HepG2 (cell line): ENCODE results near the gene SERTAD3. TPM values are rescaled to one million over a fixed set of nuclear protein-coding genes. Genes with fewer than 3 reads are reported as not detected.

Experiments used
- ATAC-seq: fragments of 200-7000 bp; cut with Tn5 transposase; 3 replicates; pipeline ENCODE4 v1.9.1; 2020; ENCODE audit warnings: mild to moderate bottlenecking, moderate library complexity
- BruUV-seq: library from RNA; stranded (reverse); fragments of 400-500 nt; replicated peaks from 2 replicates; lab custom pipeline; 2021; lab: Mats Ljungman, UMichigan
- CTCF ChIA-PET: fragments of 300-600 bp; formaldehyde crosslinking; extraction: SDS; loops from one replicate; lab custom pipeline; 2021; ENCODE audit warnings: low total read pairs, inconsistent platforms, low intra/inter-chr PET ratio; lab: Yijun Ruan, JAX
- POLR2A ChIA-PET: fragments of 350-600 bp; sonication (Branson Sonifier 250); formaldehyde crosslinking; loops from one replicate; lab custom pipeline; 2020; ENCODE audit warnings: antibody characterized with exemption, inconsistent platforms; lab: Yijun Ruan, JAX
- DNase-seq: peaks from one replicate; pipeline ENCODE4 v3.0.0-alpha.2; 2015; ENCODE audit warnings: low spot score
- FAIRE-seq: peaks from 3 replicates; lab custom pipeline; 2011; peaks lifted over from hg19 to GRCh38; lab: Jason Lieb, UNC
- H2AFZ ChIP-seq: one replicate; pipeline ENCODE4 v1.6.1; 2011; ENCODE audit warnings: low read length, inconsistent platforms
- H3K27ac ChIP-seq: fragments of 300-600 bp; 3 replicates; pipeline ENCODE4 v1.8.0; 2011; ENCODE audit warnings: mixed run types, mild to moderate bottlenecking, mixed read lengths, low read length, inconsistent platforms; ENCODE audit not compliant: insufficient read depth; ENCODE audit errors: extremely low read length
- H3K27me3 ChIP-seq, 2 experiments: fragments of 200-600 bp in 1 of 2; 2 replicates in 1 of 2; 3 replicates in 1 of 2; pipeline versions ENCODE4 v1.6.0 to v1.8.0; 2011; ENCODE audit warnings: low read length in 2 of 2, mild to moderate bottlenecking in 2 of 2, moderate library complexity in 2 of 2, inconsistent platforms in 1 of 2; ENCODE audit not compliant: insufficient read depth in 2 of 2, control insufficient read depth in 1 of 2
- H3K36me3 ChIP-seq, 2 experiments: fragments of 200-600 bp in 1 of 2; replicated peaks in 1 of 2; 2 replicates in 1 of 2; 3 replicates in 1 of 2; pipeline versions ENCODE4 v1.5.1 to v1.8.0; 2011; ENCODE audit warnings: low read length in 2 of 2, inconsistent platforms in 1 of 2; ENCODE audit not compliant: insufficient read depth in 2 of 2, control insufficient read depth in 1 of 2
- H3K4me1 ChIP-seq: 2 replicates; pipeline ENCODE4 v1.5.1; 2012; ENCODE audit warnings: low read length, inconsistent platforms; ENCODE audit not compliant: insufficient read depth
- H3K4me2 ChIP-seq: 2 replicates; pipeline ENCODE4 v1.6.0; 2011; ENCODE audit warnings: low read depth, low read length, inconsistent platforms
- H3K4me3 ChIP-seq, 3 experiments: fragments of 200-600 bp in 1 of 3; sonication (generic), shearing (Covaris generic) in 1 of 3; replicated peaks in 1 of 3; 2 replicates each; pipeline ENCODE4 v1.5.1; 2011 to 2016; ENCODE audit warnings: low read length in 3 of 3, inconsistent platforms in 2 of 3, low read depth in 2 of 3, mild to moderate bottlenecking in 2 of 3, control low read depth in 1 of 3, mixed read lengths in 1 of 3; ENCODE audit not compliant: insufficient read depth in 1 of 3
- H3K79me2 ChIP-seq: one replicate; pipeline ENCODE4 v1.6.1; 2011; ENCODE audit warnings: low read length, inconsistent platforms; ENCODE audit not compliant: insufficient read depth
- H3K9ac ChIP-seq: 2 replicates; pipeline ENCODE4 v1.6.0; 2011; ENCODE audit warnings: mild to moderate bottlenecking, low read depth, low read length, inconsistent platforms; ENCODE audit not compliant: insufficient read depth
- H3K9me3 ChIP-seq: 2 replicates; pipeline ENCODE4 v1.5.1; 2012; ENCODE audit warnings: mild to moderate bottlenecking, low read length
- H4K20me1 ChIP-seq: 2 replicates; pipeline ENCODE4 v1.6.0; 2011; ENCODE audit warnings: inconsistent platforms, mild to moderate bottlenecking, low read length, moderate library complexity; ENCODE audit not compliant: insufficient read depth
- DPF2 ChIP-seq: sonication (generic); formaldehyde crosslinking; IDR thresholded peaks from 2 replicates; pipeline ENCODE4 v1.4.0; 2020; ENCODE audit warnings: mild to moderate bottlenecking, low read depth, missing genetic modification reagents, borderline replicate concordance
- MAX ChIP-seq: IDR thresholded peaks from 2 replicates; pipeline ENCODE4 v1.6.1; 2012; ENCODE audit warnings: inconsistent platforms
- POGZ ChIP-seq: sonication (generic); formaldehyde crosslinking; IDR thresholded peaks from 2 replicates; pipeline ENCODE4 v1.4.0; 2020; ENCODE audit warnings: mild to moderate bottlenecking, missing genetic modification reagents
- ZMAT3 ChIP-seq: sonication (generic); formaldehyde crosslinking; conservative IDR thresholded peaks from 2 replicates; pipeline ENCODE4 v1.7.0; 2021; ENCODE audit warnings: missing genetic modification reagents
- ZNF354B ChIP-seq: sonication (generic); formaldehyde crosslinking; IDR thresholded peaks from 2 replicates; pipeline ENCODE4 v1.8.0; 2022; ENCODE audit warnings: mild to moderate bottlenecking, missing genetic modification reagents
- ZNF549 ChIP-seq: sonication (generic); formaldehyde crosslinking; IDR thresholded peaks from 2 replicates; pipeline ENCODE4 v1.5.0; 2020; ENCODE audit warnings: missing genetic modification reagents
- ZNF691 ChIP-seq: sonication (generic); formaldehyde crosslinking; IDR thresholded peaks from 2 replicates; pipeline ENCODE4 v1.4.0; 2020; ENCODE audit warnings: missing genetic modification reagents, low read depth, mild to moderate bottlenecking, borderline replicate concordance
- ZSCAN29 ChIP-seq: sonication (generic); formaldehyde crosslinking; conservative IDR thresholded peaks from 2 replicates; pipeline ENCODE4 v1.4.0; 2020; ENCODE audit warnings: mild to moderate bottlenecking, missing genetic modification reagents
- WGBS: methylation state at CpG from one replicate; pipeline ENCODE4 v1.1.6; 2017; ENCODE audit warnings: low lambda C conversion rate; 5-methylcytosine and 5-hydroxymethylcytosine counted together
- in situ Hi-C: cut with HindIII; loops from 2 replicates; pipeline ENCODE4 v1.10.0; 2017; ENCODE audit warnings: low pct_unique_long_range_greater_than_20kb; ENCODE audit not compliant: extremely low pct_ligation_motif_present
- intact Hi-C: fragments of 100-400 bp; cut with micrococcal nuclease; formaldehyde crosslinking; loops from one replicate; pipeline ENCODE4 v1.10.0; 2022; ENCODE audit not compliant: unreplicated experiment
- polyA plus RNA-seq, 8 experiments: library from polyadenylated mRNA; depleted of rRNA in 3 of 8; stranded (reverse) in 7 of 8; unstranded in 1 of 8; fragments of >200 nt; fragmentation: Illumina TruSeq in 4 of 8; extraction: Trizol in 4 of 8; gene quantifications; 2 replicates each; pipeline versions ENCODE4 v1.2.1 to v1.2.3, GENCODE V29; 2011 to 2016; ENCODE audit warnings: low read depth in 4 of 8, missing spikeins in 1 of 8, mixed read lengths in 1 of 8; ENCODE audit not compliant: insufficient read depth in 1 of 8
- total RNA-seq, 5 experiments: library from RNA; depleted of rRNA; stranded (reverse); fragments of >200 nt; fragmentation: Illumina TruSeq; extraction: Trizol; gene quantifications; 2 replicates each; pipeline ENCODE4 v1.2.3, GENCODE V29; 2016; ENCODE audit warnings: low read depth in 1 of 5
- TF ChIP-seq, protein P1 (sequence below): sonication (generic); formaldehyde crosslinking; IDR thresholded peaks from 2 replicates; pipeline ENCODE4 v1.5.0; 2020; ENCODE audit warnings: mild to moderate bottlenecking, missing genetic modification reagents
- TF ChIP-seq, protein P2 (sequence below): sonication (generic); formaldehyde crosslinking; conservative IDR thresholded peaks from 2 replicates; pipeline ENCODE4 v1.4.0; 2020; ENCODE audit warnings: missing genetic modification reagents

SERTAD3 gene
- total and polyA plus RNA-seq, 2 of the 13 experiments (the other 11 are each of a cell fraction or from before 2014, with no cell fraction given) = 9.6 to 16.9 TPM

GRCh38 chr19:40394816-40395210 is 49.3 kb downstream of the SERTAD3 start:
- no peak overlapping the region for H2AFZ ChIP-seq
- CTCF ChIA-PET = no interaction called here
- intact Hi-C loops = loop anchor here (5.0 kb wide), 1 partner anchor 88 kb away; no protein-coding TSS in a partner anchor
- H3K9ac ChIP-seq = no peak overlapping the region
- no peaks in the 10 kb centered on the region for H3K79me2 ChIP-seq
- DNase-seq (no peak), FAIRE-seq (no peak)
- WGBS = 3% methylated on average over 3 of the region's 13 CpGs
- peaks cover 6% of the 10 kb centered on the region for H3K4me1 ChIP-seq
- H3K27me3 ChIP-seq = peaks cover 10 to 35% of the 10 kb centered on the region in 2 experiments; a peak in 4 of 5 replicates
- no peak overlapping the region for H3K27ac ChIP-seq
- in situ Hi-C loops = no loop called here
- H3K9me3 ChIP-seq = no peaks in the 10 kb centered on the region
- no peak overlapping the region for H3K4me3 ChIP-seq
- TF ChIP-seq DPF2 (CRISPR knock-in tag) = no peak
- no peak for TF ChIP-seq ZNF549 (CRISPR knock-in tag)
- TF ChIP-seq, all 625 proteins: peak for 0
- H3K36me3 ChIP-seq = no peaks in the 10 kb centered on the region
- ATAC-seq = no peak
- H3K4me2 ChIP-seq = no peak overlapping the region
- BruUV-seq = no TSS peak
- H4K20me1 ChIP-seq = no peaks in the 10 kb centered on the region
- POLR2A ChIA-PET = interaction anchor here (1.5 kb wide), 1 partner anchor 9 kb away, joined by 3 read pairs; no protein-coding TSS in a partner anchor

GRCh38 chr19:40393894-40394815 is 50.0 kb downstream of the SERTAD3 start:
- intact Hi-C loops = loop anchor here (5.0 kb wide), 1 partner anchor 87 kb away; no protein-coding TSS in a partner anchor
- whole genome bisulfite sequencing = 53% methylated on average over 17 of the region's 41 CpGs
- no peak for ATAC-seq
- Histone ChIP-seq H3K4me1 (peaks cover 2% of the 10 kb centered on the region), H3K79me2 (no peaks in the 10 kb centered on the region), H2AFZ (no peak overlapping the region), H3K27me3 (peaks cover 10 to 35% of the 10 kb centered on the region in 2 experiments; a peak in 4 of 5 replicates), H3K36me3 (no peaks in the 10 kb centered on the region), H4K20me1 (no peaks in the 10 kb centered on the region), H3K27ac (no peak overlapping the region), H3K4me3 (no peak overlapping the region), H3K4me2 (no peak overlapping the region), H3K9ac (no peak overlapping the region), H3K9me3 (no peaks in the 10 kb centered on the region)
- BruUV-seq = no TSS peak
- ChIA-PET CTCF (no interaction called here), POLR2A (interaction anchor here (1.5 kb wide), 1 partner anchor 10 kb away, joined by 3 read pairs; no protein-coding TSS in a partner anchor)
- no peak for DNase-seq
- in situ Hi-C loops = no loop called here
- FAIRE-seq = no peak
- TF ChIP-seq ZNF691 (CRISPR knock-in tag) = no peak
- TF ChIP-seq MAX = no peak
- no peak for TF ChIP-seq ZSCAN29 (CRISPR knock-in tag)
- TF ChIP-seq ZNF354B (CRISPR knock-in tag) = no peak
- no peak for TF ChIP-seq ZMAT3 (CRISPR knock-in tag)
- TF ChIP-seq, protein P1, sequence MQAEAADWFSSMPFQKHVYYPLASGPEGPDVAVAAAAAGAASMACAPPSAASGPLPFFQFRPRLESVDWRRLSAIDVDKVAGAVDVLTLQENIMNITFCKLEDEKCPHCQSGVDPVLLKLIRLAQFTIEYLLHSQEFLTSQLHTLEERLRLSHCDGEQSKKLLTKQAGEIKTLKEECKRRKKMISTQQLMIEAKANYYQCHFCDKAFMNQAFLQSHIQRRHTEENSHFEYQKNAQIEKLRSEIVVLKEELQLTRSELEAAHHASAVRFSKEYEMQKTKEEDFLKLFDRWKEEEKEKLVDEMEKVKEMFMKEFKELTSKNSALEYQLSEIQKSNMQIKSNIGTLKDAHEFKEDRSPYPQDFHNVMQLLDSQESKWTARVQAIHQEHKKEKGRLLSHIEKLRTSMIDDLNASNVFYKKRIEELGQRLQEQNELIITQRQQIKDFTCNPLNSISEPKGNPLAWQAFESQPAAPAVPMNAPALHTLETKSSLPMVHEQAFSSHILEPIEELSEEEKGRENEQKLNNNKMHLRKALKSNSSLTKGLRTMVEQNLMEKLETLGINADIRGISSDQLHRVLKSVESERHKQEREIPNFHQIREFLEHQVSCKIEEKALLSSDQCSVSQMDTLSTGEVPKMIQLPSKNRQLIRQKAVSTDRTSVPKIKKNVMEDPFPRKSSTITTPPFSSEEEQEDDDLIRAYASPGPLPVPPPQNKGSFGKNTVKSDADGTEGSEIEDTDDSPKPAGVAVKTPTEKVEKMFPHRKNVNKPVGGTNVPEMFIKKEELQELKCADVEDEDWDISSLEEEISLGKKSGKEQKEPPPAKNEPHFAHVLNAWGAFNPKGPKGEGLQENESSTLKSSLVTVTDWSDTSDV (CRISPR knock-in tag) = no peak
- TF ChIP-seq POGZ (CRISPR knock-in tag) = no peak
- TF ChIP-seq, protein P2, sequence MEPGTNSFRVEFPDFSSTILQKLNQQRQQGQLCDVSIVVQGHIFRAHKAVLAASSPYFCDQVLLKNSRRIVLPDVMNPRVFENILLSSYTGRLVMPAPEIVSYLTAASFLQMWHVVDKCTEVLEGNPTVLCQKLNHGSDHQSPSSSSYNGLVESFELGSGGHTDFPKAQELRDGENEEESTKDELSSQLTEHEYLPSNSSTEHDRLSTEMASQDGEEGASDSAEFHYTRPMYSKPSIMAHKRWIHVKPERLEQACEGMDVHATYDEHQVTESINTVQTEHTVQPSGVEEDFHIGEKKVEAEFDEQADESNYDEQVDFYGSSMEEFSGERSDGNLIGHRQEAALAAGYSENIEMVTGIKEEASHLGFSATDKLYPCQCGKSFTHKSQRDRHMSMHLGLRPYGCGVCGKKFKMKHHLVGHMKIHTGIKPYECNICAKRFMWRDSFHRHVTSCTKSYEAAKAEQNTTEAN (CRISPR knock-in tag) = no peak
